ENCODE data around the gene PTPRD. TPM values are rescaled to one million over a fixed set of nuclear protein-coding genes. Genes with fewer than 3 reads are reported as not detected.

The PTPRD gene
- total RNA-seq, 3 donors from 2014 or later = 2.9 to 5.4 (median 3.6) TPM

DNA sequence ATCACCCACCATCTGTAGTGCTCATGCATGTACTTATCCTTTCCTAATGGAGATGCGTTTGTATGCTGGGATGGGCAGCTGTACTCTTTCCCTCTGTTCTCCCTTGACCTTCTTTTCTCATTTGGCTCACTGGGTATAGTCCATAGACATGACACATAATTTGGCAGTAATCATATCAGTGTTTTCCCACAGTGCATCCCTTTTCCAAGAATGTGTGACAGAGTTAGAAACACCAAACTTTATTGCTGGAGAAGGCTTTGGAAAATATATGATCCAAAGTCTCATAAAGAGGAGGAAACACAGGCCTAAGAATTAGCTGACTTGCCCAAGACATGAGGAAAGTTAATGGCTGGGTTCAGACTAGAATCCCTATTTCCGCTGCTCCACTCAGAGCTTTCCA lies 1579.8 kb downstream of the PTPRD start:
- H3K4me1 ChIP-seq = no peaks in the 10 kb centered on the region

DNA sequence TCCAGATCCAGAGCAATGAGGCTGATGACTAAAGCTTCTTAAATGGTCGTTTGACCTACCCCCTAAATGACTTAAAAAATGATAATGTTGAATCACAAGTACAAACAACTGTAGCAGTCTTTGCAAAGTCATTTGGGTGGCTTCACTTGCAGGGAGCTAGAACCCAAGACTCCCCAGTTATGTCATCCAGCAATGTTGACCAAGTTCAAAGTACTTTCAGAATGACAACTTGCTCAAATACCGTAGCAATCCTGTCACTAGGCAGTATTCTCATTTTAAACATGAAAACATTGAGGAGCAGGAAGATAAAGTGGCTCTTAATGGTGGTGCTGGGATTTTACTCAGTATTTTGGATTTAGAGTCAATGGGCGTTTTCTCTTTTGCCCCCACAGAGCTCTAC lies 1596.2 kb downstream of the PTPRD start:
- no peaks in the 10 kb centered on the region for H3K36me3 ChIP-seq
- intact Hi-C loops (cut with DNase I; ENCODE audit: low total_unique reads) = no loop called here
- no peak overlapping the region for H3K27ac ChIP-seq
- H3K4me3 ChIP-seq = no peak overlapping the region
- no peaks in the 10 kb centered on the region for H3K4me1 ChIP-seq
- TF ChIP-seq POLR2A (IDR thresholded peaks at IDR 0.05) = no peak
- TF ChIP-seq POLR2AphosphoS5 (IDR thresholded peaks at IDR 0.05) = no peak
- TF ChIP-seq, protein P1, sequence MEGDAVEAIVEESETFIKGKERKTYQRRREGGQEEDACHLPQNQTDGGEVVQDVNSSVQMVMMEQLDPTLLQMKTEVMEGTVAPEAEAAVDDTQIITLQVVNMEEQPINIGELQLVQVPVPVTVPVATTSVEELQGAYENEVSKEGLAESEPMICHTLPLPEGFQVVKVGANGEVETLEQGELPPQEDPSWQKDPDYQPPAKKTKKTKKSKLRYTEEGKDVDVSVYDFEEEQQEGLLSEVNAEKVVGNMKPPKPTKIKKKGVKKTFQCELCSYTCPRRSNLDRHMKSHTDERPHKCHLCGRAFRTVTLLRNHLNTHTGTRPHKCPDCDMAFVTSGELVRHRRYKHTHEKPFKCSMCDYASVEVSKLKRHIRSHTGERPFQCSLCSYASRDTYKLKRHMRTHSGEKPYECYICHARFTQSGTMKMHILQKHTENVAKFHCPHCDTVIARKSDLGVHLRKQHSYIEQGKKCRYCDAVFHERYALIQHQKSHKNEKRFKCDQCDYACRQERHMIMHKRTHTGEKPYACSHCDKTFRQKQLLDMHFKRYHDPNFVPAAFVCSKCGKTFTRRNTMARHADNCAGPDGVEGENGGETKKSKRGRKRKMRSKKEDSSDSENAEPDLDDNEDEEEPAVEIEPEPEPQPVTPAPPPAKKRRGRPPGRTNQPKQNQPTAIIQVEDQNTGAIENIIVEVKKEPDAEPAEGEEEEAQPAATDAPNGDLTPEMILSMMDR (IDR thresholded peaks at IDR 0.05) = no peak
- H3K9me3 ChIP-seq = no peaks in the 10 kb centered on the region
- no peaks in the 10 kb centered on the region for H3K27me3 ChIP-seq
- DNase-seq (ENCODE audit: low spot score in 2 of 2) = no peak

More for the DNA sequence above, 1579.8 kb downstream of the PTPRD start:
- H3K27me3 ChIP-seq = no peaks in the 10 kb centered on the region
- no peak overlapping the region for H3K4me3 ChIP-seq
- no peak overlapping the region for H3K27ac ChIP-seq
- H3K9me3 ChIP-seq = no peaks in the 10 kb centered on the region
- no peaks in the 10 kb centered on the region for H3K36me3 ChIP-seq
- TF ChIP-seq POLR2AphosphoS5 (IDR thresholded peaks at IDR 0.05) (no peak), POLR2A (IDR thresholded peaks at IDR 0.05) (no peak)
- TF ChIP-seq, protein P1 (IDR thresholded peaks at IDR 0.05) = no peak
- intact Hi-C loops (cut with DNase I; ENCODE audit: low total_unique reads) = no loop called here
- DNase-seq (ENCODE audit: low spot score in 2 of 2) = no peak

DNA sequence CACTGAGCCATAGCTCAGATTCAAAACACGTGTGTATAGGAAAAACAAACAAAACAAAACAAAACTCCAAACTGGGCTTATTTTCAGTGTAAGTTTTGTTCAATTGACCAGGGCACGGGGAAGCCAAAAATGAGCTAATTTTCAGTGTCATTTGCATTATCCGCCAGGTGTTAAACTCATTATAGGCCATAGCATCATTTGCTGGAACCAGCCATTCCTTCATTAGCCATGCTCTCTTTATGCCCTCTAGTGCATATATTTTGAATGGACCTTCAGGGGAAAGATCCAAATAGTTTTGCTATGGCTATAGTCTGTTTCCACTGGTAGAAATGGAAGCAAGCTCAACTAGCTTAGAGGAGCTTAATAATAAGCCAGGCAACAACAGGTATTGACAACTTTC lies 1608.0 kb downstream of the PTPRD start:
- H3K27me3 ChIP-seq = no peaks in the 10 kb centered on the region
- no peaks in the 10 kb centered on the region for H3K36me3 ChIP-seq
- TF ChIP-seq POLR2AphosphoS5 (IDR thresholded peaks at IDR 0.05) = no peak
- TF ChIP-seq, protein P1 (IDR thresholded peaks at IDR 0.05) = no peak
- TF ChIP-seq POLR2A (IDR thresholded peaks at IDR 0.05) = no peak
- H3K27ac ChIP-seq = no peak overlapping the region
- intact Hi-C loops (cut with DNase I; ENCODE audit: low total_unique reads) = no loop called here
- no peaks in the 10 kb centered on the region for H3K9me3 ChIP-seq
- DNase-seq (ENCODE audit: low spot score in 2 of 2) = no peak
- no peaks in the 10 kb centered on the region for H3K4me1 ChIP-seq
- no peak overlapping the region for H3K4me3 ChIP-seq

DNA sequence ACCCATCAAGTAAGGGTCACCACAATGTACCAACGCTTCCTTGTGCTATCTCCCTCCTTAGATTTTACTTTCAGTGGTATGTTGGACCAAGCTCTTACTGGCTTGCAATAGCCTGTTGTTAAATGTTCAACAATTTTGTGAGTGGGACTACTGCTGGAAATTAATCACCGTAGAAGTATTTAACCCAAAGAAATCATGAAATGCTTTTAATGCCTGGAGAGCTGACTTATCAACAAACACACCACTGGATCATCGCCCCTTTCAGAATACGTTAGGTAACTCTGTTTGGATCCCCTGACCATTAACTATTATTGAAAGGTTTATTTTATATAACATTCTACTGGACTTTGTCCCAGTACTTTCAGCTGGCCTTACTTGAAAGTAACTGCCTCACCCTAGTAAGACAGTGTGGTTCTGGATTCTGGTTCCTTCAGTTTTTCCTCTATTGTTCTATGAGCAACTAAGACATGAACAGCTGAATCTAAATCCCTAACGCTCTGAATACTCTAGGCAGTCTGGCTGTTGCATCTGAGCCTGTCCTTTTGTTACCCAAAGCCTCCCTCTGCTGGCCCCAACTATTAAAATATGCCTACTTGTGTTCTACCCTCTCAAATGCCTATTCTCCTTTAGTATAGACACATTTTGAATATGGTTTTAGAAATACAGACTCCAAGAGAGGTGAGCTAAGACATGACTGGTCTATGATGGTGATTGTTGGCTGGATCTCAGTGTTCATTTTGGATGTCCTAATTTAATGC lies 1609.8 kb downstream of the PTPRD start:
- intact Hi-C loops (cut with DNase I; ENCODE audit: low total_unique reads) = no loop called here
- Histone ChIP-seq H3K4me3 (no peak overlapping the region), H3K4me1 (no peaks in the 10 kb centered on the region), H3K9me3 (peaks cover 0 to 9% of the 10 kb centered on the region in 2 donors), H3K36me3 (no peaks in the 10 kb centered on the region), H3K27me3 (no peaks in the 10 kb centered on the region), H3K27ac (no peak overlapping the region)
- no peak for TF ChIP-seq POLR2AphosphoS5 (IDR thresholded peaks at IDR 0.05)
- no peak for TF ChIP-seq POLR2A (IDR thresholded peaks at IDR 0.05)
- TF ChIP-seq, protein P1 (IDR thresholded peaks at IDR 0.05) = no peak
- no peak for DNase-seq (ENCODE audit: low spot score in 2 of 2)

DNA sequence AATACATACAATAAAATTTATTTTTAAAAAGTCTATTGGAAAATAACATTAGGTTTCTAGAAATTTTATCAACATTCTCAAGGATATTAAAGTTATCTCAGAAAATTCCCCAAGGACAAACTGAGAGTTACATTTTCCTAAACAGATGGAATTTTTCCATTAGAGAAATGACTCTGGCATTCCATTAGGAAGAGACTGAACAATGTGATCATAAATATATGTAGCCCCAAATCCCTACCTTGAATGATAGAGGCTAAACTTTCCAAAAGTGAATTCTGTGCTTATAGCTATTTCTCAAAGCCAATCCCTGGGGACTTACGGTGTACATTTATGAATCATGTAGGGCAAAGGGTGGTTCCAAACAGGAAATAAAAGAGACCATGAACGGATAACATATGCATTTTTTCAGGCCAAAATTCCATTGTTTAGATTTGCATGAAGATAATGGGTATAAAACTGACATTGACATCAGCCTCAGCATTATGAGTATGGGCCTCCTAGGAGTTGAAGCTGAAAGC lies 1632.2 kb downstream of the PTPRD start:
- Histone ChIP-seq H3K9me3 (no peaks in the 10 kb centered on the region), H3K36me3 (no peaks in the 10 kb centered on the region), H3K4me1 (no peaks in the 10 kb centered on the region), H3K4me3 (no peak overlapping the region), H3K27me3 (no peaks in the 10 kb centered on the region), H3K27ac (no peak overlapping the region)
- intact Hi-C loops (cut with DNase I; ENCODE audit: low total_unique reads) = no loop called here
- TF ChIP-seq, protein P1 (IDR thresholded peaks at IDR 0.05) = no peak
- no peak for TF ChIP-seq POLR2AphosphoS5 (IDR thresholded peaks at IDR 0.05)
- TF ChIP-seq POLR2A (IDR thresholded peaks at IDR 0.05) = no peak
- no peak for DNase-seq (ENCODE audit: low spot score in 2 of 2)
